Effector CD4-positive, alpha-beta T cell (primary cell): ENCODE data around the gene COTL1.
"Not testable (repeated sequence)": the region's sequence is repeated elsewhere in the genome, so short reads cannot be mapped to it uniquely, and the experiment has no call there.

Experiments used
- DNase-seq: peaks from one replicate; pipeline ENCODE4 v3.0.0-alpha.2; 2020

The COTL1 gene

DNA sequence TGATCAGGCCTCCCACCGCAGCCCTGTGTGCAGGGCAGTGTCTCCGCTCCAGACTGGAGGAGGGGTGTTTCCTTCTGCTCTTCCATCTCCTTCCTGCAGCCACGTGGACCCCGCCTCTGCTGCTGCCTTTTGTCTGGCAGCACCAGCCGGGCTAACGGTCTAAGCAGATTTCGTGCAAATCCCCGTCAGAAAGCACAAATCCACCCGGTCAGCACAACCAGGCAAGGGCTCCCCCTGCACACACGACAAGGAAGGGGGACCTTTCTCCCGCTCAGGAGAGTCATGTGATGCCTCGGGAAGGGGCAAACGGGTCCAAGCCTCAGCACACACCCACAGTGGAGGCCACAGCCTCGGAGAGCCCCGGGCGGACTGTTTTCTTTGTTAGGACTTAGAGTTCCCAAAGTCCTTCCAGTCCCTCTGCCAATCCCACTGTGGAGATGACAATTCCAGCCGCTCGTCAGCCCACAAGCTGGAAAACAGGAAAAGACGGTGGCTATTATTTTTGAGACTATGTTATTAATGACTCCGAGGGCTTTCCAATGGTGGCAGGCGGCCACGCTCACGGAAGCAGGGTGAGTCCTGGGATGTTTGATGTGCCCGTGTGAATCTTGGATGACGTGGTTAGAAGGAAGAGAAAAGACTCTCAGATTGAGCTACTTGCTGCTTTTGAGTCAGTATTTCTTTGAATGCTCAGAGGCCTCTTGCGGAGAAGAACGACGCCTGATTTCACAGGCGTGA, 90.9 kb downstream of the COTL1 start:
- DNase-seq, result no peak

DNA sequence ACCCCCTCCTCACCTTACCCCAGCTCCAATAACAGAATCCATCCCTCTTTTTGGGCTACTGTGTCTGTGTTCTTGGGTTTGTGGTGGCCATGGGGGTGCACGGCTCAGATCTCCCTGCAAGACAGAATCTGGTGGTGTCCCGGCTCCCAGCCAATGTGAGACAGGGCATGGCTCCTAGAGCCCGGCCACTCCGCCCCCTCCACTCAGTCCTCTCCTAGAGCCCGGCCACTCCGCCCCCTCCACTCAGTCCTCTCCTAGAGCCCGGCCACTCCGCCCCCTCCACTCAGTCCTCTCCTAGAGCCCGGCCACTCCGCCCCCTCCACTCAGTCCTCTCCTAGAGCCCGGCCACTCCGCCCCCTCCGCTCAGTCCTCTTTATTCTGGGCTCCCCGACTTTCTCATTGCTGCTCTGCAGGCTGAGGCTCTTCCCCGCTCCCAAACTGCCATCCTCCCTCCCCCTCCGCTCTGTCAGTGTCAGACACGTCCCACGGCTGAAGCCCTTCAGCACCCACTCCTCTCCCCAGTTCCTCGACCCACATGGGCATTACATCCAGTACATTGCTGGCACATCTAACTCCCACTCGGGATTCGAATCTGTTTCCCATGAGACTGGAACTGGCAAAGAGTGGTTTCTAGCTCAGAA, 92.8 kb downstream of the COTL1 start:
- DNase-seq, result not testable (repeated sequence)

DNA sequence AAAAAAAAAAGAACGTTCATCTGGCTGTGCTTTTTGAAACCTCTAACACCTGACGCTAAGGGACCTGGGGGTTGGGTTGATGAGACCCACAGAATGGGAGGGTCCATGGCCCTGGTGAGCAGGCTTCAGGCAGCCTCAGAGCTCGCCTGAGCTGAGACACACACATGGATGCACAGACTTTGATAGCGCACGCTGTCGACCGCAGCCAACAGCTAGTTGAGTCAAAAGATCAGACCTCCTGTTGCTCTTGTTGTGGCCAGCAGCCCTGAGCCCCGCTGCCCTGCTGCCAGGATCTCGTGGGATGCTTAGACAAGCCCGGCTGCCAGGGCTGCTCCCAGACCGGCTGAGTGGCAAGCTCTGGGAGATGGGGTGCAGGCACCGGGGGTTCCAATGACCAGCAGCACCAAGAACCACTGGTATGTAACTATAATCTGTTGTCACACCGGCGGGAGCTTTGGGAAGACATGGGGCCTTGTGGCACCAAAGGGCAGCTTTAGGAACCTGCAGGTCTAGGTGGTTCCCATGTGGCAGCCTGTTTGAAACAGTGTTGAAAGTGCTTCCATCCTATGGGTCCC, 93.4 kb downstream of the COTL1 start:
- no peak for DNase-seq

DNA sequence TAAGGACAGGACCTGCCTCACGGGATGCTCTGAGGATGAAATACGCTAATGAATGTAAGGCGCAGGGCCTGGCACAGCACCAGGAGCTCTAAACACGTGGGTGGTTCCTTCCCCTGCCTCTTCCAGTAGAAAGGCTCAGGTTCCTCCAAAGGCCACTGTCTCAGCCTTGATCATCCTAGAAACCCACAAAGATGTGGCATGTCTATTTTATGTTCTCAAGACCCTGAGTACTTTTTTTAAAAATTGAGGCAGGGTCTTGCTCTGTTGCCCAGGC, 96.4 kb downstream of the COTL1 start:
- DNase-seq, result no peak

DNA sequence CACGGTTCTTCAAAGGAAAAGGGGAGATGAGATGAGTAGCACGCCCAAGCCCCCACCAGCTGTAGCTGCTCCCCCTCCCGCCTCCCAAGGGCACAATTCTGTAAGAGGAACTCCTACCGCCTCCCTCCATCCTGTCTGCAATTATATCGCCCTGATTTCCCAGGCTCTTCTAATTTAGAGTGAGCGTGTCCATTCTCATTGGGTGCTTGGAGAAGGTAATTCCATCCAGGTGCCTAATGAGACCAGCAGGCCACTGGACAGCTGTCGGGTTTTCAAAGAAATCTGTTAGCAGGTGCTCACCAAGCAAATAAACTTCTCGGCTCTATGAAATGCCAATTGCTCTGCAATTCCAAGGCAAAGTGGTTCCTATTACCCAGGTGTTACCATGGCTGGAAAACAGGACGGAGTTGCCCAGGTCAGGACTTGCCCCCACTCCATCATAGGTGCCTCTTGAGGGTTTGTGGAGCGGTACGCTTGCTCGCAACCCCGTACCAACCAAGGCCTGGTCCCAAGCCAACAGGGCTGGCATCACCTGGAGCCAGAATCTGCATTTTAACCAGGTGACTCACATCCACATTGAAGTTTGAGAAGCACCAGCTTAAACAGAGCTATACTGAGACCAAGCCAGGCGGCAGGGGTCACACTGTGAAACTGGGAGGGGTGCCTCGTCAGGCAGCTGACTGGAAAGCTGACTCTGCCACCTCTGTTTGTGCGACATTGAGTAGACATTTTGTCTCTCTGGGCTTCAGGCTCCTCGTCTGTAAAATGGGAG, 97.0 kb downstream of the COTL1 start:
- no peak for DNase-seq

DNA sequence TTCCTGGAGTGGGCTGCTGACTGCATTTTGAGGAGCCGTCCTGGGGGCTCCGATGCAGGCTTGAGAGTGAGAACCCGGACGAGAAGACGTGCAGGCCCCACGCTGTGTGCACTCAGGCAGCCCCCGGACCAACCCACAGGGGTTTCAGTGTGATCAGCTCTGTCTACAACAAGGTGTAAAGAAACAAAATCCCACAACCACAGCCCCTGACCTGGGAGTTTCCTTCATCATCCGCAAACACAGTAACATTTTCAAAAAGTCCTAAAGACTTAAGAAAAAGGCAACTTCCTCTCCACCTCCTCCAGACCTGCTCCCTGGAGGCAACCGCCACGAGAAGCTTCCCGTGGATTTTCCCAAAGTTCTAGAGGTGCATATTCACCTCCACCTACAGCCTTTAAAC, 98.0 kb downstream of the COTL1 start:
- no peak for DNase-seq

DNA sequence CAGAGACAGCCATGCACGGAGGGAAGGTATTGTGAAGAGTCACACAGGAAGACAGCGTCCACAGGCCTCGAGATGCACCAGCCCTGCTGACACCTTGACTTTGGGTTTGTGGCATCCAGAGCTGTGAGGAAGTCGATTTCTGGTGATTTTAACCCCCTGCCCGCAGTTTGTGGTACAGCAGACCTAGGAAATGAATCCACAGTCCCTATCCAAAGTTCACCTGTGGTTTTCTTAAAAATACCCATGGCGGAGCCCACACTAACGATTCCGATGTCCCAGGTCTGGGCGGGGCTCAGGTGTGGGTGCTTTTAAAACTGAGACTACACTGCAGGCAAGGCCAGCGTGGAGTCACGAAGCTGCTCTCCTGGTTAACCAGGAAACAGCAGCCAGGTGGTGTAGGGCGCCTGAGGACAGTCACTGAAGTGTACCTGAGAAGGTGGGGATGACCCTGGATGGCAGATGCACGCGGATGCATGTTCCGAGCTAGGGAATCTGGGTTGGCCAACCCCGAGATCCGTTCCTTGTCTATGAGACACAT, 99.0 kb downstream of the COTL1 start:
- DNase-seq, result peak; percentile 46

DNA sequence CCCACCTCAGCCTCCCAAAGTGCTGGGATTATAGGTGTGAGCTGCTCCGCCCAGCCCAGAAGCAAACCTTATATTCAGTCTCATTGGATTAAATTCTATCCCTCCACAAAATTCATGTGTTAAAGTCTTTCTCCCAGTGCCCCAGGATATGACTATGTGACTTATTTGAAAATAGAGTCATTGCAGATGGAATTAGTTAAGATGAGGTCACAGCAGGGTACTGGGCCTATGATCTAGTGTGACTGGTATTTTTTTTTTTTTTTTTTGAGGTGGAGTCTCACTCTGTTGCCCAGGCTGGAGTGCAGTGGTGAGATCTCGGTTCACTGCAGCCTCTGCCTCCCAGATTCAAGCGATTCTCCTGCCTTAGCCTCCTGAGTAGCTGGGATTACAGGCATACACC, 99.7 kb downstream of the COTL1 start:
- DNase-seq, result not testable (repeated sequence)

DNA sequence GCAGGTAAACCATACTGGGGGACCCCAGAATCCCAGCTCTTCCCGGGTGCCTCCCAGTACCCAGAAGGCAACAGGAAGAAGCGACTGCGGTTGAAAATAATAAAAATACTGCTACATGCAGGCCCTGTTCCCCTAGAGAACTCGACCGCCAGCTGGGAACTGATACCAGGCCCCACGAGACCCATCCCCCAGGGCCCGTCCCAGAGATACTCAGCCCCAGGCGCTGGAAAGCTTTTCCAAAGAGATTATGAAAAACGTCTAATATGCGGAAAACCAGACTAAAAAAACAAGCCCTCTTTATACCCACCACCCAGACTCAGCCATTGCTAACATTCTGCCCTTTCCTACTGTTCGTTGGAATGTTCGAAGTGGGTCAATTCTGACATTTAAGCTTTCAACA, 100.5 kb downstream of the COTL1 start:
- no peak for DNase-seq
